HG03097 (cell line): Measurements from ENCODE around the gene HDAC2.
A peak's percentile ranks its signal among the peaks of the same experiment; 100 is the strongest.
"Not testable (repeated sequence)": the region's sequence is repeated elsewhere in the genome, so short reads cannot be mapped to it uniquely, and the experiment has no call there.

ENCODE experiments used
- ATAC-seq: cut with Tn5 transposase; IDR thresholded peaks from one replicate; pipeline ENCODE4 v1.9.1; 2021; ENCODE audit not compliant: unreplicated experiment, low FRiP score

HDAC2 gene

GRCh38 chr6:113978084-113978675 lies 7.2 kb upstream of the HDAC2 start:
- ATAC-seq, result no peak

- ATAC-seq, result no peak
Observed at GRCh38 chr6:113976806-113977205, 5.9 kb upstream of the HDAC2 start.

GRCh38 chr6:113971741-113972140 lies 793 bp upstream of the HDAC2 start:
- no peak for ATAC-seq

- ATAC-seq, result peak; percentile 29
Observed at GRCh38 chr6:113969888-113970804, 802 bp downstream of the HDAC2 start.

- no peak for ATAC-seq
Observed at GRCh38 chr6:113968472-113968871, 2.5 kb downstream of the HDAC2 start.

- ATAC-seq, result no peak
Observed at GRCh38 chr6:113967777-113968176, 3.2 kb downstream of the HDAC2 start.

- ATAC-seq, result no peak
Observed at GRCh38 chr6:113960795-113961194, 10.2 kb downstream of the HDAC2 start.

GRCh38 chr6:113959235-113959634 lies 11.7 kb downstream of the HDAC2 start:
- ATAC-seq, result no peak

GRCh38 chr6:113954653-113955052 lies 16.3 kb downstream of the HDAC2 start:
- ATAC-seq, result no peak

- no peak for ATAC-seq
Observed at GRCh38 chr6:113953346-113953745, 17.6 kb downstream of the HDAC2 start.

- no peak for ATAC-seq
Observed at GRCh38 chr6:113949499-113949898, 21.4 kb downstream of the HDAC2 start.

GRCh38 chr6:113944701-113945100 lies 26.2 kb downstream of the HDAC2 start:
- no peak for ATAC-seq

GRCh38 chr6:113939825-113940224 lies 31.1 kb downstream of the HDAC2 start:
- ATAC-seq, result no peak

- ATAC-seq, result peak; percentile 84
Observed at GRCh38 chr6:113936093-113936934, 34.6 kb downstream of the HDAC2 start.

GRCh38 chr6:113934101-113934500 lies 36.8 kb downstream of the HDAC2 start:
- no peak for ATAC-seq

- ATAC-seq, result not testable (repeated sequence)
Observed at GRCh38 chr6:113931907-113932306, 39.0 kb downstream of the HDAC2 start.

GRCh38 chr6:113930183-113930582 lies 40.8 kb downstream of the HDAC2 start:
- no peak for ATAC-seq

- no peak for ATAC-seq
Observed at GRCh38 chr6:113927001-113927400, 43.9 kb downstream of the HDAC2 start.

- ATAC-seq, result no peak
Observed at GRCh38 chr6:113925378-113925777, 45.6 kb downstream of the HDAC2 start.

GRCh38 chr6:113924312-113924723 lies 46.6 kb downstream of the HDAC2 start:
- ATAC-seq, result no peak

- ATAC-seq, result no peak
Observed at GRCh38 chr6:113923526-113923925, 47.4 kb downstream of the HDAC2 start.
